ENCODE data around the gene NEK6.

The NEK6 gene

DNA sequence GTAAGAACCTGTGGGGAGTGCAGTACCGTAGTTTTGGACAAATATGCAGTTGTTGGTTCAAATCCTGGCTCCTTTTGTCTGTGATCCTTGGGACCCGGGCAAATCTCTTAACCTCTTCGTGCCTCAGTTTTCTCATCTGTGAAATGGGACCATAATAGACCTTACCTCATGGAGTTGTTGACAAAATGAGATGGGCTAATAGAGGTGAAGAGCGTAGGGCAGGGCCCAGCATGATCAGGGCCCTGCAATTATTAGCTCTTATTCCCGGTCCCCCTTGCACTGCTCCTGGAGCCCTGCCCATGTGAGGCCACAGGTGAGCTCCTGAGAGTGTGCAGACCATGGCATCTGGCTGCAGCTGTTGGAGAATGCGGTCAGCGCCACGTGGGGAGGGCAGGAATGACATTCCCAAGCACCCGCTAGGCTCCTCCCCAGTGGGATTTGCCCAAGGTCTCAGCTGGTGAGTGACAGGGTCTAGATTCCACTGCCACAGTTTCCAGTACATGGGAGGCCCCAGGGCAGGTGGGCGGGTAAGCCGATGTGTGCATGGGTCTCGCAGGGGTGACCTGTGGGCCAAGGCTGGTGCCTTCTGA, 41.0 kb downstream of the NEK6 start:
- Histone ChIP-seq H3K27me3 (replicated peaks) (no peaks in the 10 kb centered on the region), H3K36me3 (replicated peaks) (peaks cover 21% of the 10 kb centered on the region), H3K27ac (no peak overlapping the region), H3K4me3 (ENCODE audit: low read depth, low read length) (no peak overlapping the region)
- TF ChIP-seq, protein P1, sequence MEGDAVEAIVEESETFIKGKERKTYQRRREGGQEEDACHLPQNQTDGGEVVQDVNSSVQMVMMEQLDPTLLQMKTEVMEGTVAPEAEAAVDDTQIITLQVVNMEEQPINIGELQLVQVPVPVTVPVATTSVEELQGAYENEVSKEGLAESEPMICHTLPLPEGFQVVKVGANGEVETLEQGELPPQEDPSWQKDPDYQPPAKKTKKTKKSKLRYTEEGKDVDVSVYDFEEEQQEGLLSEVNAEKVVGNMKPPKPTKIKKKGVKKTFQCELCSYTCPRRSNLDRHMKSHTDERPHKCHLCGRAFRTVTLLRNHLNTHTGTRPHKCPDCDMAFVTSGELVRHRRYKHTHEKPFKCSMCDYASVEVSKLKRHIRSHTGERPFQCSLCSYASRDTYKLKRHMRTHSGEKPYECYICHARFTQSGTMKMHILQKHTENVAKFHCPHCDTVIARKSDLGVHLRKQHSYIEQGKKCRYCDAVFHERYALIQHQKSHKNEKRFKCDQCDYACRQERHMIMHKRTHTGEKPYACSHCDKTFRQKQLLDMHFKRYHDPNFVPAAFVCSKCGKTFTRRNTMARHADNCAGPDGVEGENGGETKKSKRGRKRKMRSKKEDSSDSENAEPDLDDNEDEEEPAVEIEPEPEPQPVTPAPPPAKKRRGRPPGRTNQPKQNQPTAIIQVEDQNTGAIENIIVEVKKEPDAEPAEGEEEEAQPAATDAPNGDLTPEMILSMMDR (IDR thresholded peaks at IDR 0.05; ENCODE audit: low read depth, low read length, missing control alignments), result no peak
- in situ Hi-C loops (cut with HindIII; ENCODE audit: low pct_ligation_motif_present, low sequenced_read_pairs), result no loop called here
- no peak for DNase-seq

DNA sequence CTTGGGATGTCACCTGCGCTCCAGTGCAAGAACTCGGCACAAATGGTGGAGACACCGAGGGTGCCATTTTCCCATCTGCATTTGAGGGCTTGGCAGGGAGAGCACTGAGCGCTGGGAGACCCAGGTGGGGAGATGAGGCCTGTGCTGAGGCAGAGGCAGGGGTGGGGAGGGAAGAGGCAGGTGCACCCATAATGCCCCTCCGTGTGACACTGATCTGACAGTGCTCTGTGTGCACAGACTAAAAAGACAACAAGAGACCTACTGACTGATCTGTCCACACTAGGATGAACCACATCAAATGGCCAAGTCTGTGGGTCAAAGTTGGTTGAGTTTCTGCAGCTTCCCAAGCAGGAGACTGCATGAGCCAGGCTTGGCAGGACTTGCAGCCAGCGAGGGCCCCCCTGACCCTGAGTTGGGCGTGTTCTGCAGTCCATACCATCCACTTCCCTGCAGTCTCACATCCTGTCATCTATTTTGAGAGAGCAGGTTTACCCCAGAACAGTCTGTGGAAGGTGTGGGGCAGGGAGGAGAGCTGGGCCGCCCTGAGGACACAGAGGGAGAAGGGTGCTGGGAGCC, 41.9 kb downstream of the NEK6 start:
- no peak for DNase-seq
- TF ChIP-seq, protein P1 (IDR thresholded peaks at IDR 0.05; ENCODE audit: low read depth, low read length, missing control alignments), result no peak
- peaks cover 25% of the 10 kb centered on the region for H3K36me3 ChIP-seq (replicated peaks)
- in situ Hi-C loops (cut with HindIII; ENCODE audit: low pct_ligation_motif_present, low sequenced_read_pairs), result loop anchor here (25.0 kb wide), 1 partner anchor 162 kb away; no protein-coding TSS in a partner anchor
- H3K27me3 ChIP-seq (replicated peaks), result no peaks in the 10 kb centered on the region
- H3K27ac ChIP-seq, result no peak overlapping the region
- H3K4me3 ChIP-seq (ENCODE audit: low read depth, low read length), result no peak overlapping the region

GRCh38 chr9:124300312-124300711, 42.6 kb downstream of the NEK6 start:
- H3K27me3 ChIP-seq (replicated peaks), result no peaks in the 10 kb centered on the region
- TF ChIP-seq, protein P1 (IDR thresholded peaks at IDR 0.05; ENCODE audit: low read depth, low read length, missing control alignments), result no peak
- no peak for DNase-seq
- in situ Hi-C loops (cut with HindIII; ENCODE audit: low pct_ligation_motif_present, low sequenced_read_pairs), result loop anchor here (25.0 kb wide), 1 partner anchor 163 kb away; no protein-coding TSS in a partner anchor
- H3K36me3 ChIP-seq (replicated peaks), result peaks cover 25% of the 10 kb centered on the region
- H3K27ac ChIP-seq, result no peak overlapping the region
- no peak overlapping the region for H3K4me3 ChIP-seq (ENCODE audit: low read depth, low read length)

- in situ Hi-C loops (cut with HindIII; ENCODE audit: low pct_ligation_motif_present, low sequenced_read_pairs), result loop anchor here (25.0 kb wide), 1 partner anchor 166 kb away; no protein-coding TSS in a partner anchor
- Histone ChIP-seq H3K27ac (no peak overlapping the region), H3K4me3 (ENCODE audit: low read depth, low read length) (no peak overlapping the region), H3K36me3 (replicated peaks) (peaks cover 19% of the 10 kb centered on the region), H3K27me3 (replicated peaks) (no peaks in the 10 kb centered on the region)
- DNase-seq, result no peak
- TF ChIP-seq, protein P1 (IDR thresholded peaks at IDR 0.05; ENCODE audit: low read depth, low read length, missing control alignments), result no peak
Observed at GRCh38 chr9:124302921-124303320, 45.2 kb downstream of the NEK6 start.

- in situ Hi-C loops (cut with HindIII; ENCODE audit: low pct_ligation_motif_present, low sequenced_read_pairs), result loop anchor here (25.0 kb wide), 1 partner anchor 166 kb away; no protein-coding TSS in a partner anchor
- TF ChIP-seq, protein P1 (IDR thresholded peaks at IDR 0.05; ENCODE audit: low read depth, low read length, missing control alignments), result no peak
- Histone ChIP-seq H3K36me3 (replicated peaks) (peaks cover 23% of the 10 kb centered on the region), H3K4me3 (ENCODE audit: low read depth, low read length) (no peak overlapping the region), H3K27ac (no peak overlapping the region), H3K27me3 (replicated peaks) (no peaks in the 10 kb centered on the region)
- no peak for DNase-seq
Observed at GRCh38 chr9:124303762-124304161, 46.0 kb downstream of the NEK6 start.

Measured in brain microvascular endothelial cell (primary cell).